ENCODE measurements around the gene EXOC7.

DNA sequence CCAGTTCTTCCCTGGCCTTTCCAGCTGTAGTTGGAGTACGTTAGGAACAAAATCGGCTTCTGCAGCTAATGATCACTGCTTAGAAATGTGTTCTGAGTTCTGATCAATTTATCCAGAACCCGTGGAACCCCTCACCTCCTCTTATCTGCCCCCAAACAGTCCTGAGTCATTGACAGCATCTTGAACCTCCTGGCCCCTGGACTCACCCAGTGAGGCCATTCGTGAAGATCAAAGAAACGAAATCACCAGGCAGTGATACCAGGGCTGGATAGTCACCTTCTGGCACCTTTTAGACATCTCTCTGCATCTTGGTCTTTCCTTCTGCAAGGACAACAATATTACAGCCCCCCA lies 17.0 kb upstream of the EXOC7 start:
- TF ChIP-seq, protein P1, sequence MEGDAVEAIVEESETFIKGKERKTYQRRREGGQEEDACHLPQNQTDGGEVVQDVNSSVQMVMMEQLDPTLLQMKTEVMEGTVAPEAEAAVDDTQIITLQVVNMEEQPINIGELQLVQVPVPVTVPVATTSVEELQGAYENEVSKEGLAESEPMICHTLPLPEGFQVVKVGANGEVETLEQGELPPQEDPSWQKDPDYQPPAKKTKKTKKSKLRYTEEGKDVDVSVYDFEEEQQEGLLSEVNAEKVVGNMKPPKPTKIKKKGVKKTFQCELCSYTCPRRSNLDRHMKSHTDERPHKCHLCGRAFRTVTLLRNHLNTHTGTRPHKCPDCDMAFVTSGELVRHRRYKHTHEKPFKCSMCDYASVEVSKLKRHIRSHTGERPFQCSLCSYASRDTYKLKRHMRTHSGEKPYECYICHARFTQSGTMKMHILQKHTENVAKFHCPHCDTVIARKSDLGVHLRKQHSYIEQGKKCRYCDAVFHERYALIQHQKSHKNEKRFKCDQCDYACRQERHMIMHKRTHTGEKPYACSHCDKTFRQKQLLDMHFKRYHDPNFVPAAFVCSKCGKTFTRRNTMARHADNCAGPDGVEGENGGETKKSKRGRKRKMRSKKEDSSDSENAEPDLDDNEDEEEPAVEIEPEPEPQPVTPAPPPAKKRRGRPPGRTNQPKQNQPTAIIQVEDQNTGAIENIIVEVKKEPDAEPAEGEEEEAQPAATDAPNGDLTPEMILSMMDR (conservative IDR thresholded peaks at IDR 0.05; ENCODE audit: low read depth, low read length) = no peak
- TF ChIP-seq EZH2 (IDR thresholded peaks at IDR 0.05; ENCODE audit: borderline replicate concordance, low read depth, low read length, poor library complexity, severe bottlenecking) = no peak

All from A673 (cell line).